Spinal cord (tissue), 10 donors: Measurements from ENCODE around the gene PKDCC. TPM values are rescaled to one million over a fixed set of nuclear protein-coding genes. Genes with fewer than 3 reads are reported as not detected.

Experiments
- DNase-seq, 6 donors: peaks; one replicate each; pipeline versions ENCODE4 v3.0.0 to v3.0.0-alpha.2; 2013 to 2015; ENCODE audit warnings: low spot score in 6 of 6, low read depth in 4 of 6
- H3K27ac ChIP-seq: one replicate; pipeline ENCODE4 v1.5.1; 2013; ENCODE audit warnings: low read depth, low read length, control low read depth
- H3K27me3 ChIP-seq: one replicate; pipeline ENCODE4 v1.6.1; 2013; ENCODE audit warnings: low read length; ENCODE audit not compliant: control insufficient read depth, insufficient read depth
- H3K36me3 ChIP-seq: one replicate; pipeline ENCODE4 v1.6.1; 2013; ENCODE audit warnings: low read length; ENCODE audit not compliant: control insufficient read depth, insufficient read depth
- H3K4me1 ChIP-seq: one replicate; pipeline ENCODE4 v1.6.1; 2013; ENCODE audit warnings: low read length; ENCODE audit not compliant: control insufficient read depth, insufficient read depth
- H3K4me3 ChIP-seq: one replicate; pipeline ENCODE4 v1.5.1; 2013; ENCODE audit warnings: low read depth, low read length, control low read depth
- H3K9me3 ChIP-seq: one replicate; pipeline ENCODE4 v1.6.1; 2013; ENCODE audit warnings: low read length; ENCODE audit not compliant: control insufficient read depth, insufficient read depth
- WGBS: methylation state at CpG from one replicate; pipeline ENCODE4 v1.1.5; 2013; ENCODE audit warnings: missing lambda C conversion rate; ENCODE audit not compliant: insufficient coverage; 5-methylcytosine and 5-hydroxymethylcytosine counted together
- polyA plus RNA-seq, 2 donors: library from polyadenylated mRNA; unstranded; fragments of 120-200 nt; gene quantifications; one replicate each; pipeline ENCODE4 v1.2.1, GENCODE V29; 2013; ENCODE audit not compliant: insufficient read length in 2 of 2
- total RNA-seq, 2 donors: library from RNA; depleted of rRNA in 1 of 2; stranded (reverse); fragments of 120-200 nt in 1 of 2; fragments of >200 nt in 1 of 2; gene quantifications; one replicate each; pipeline versions ENCODE4 v1.2.3 to v1.2.4, GENCODE V29; 2013 to 2014
- donor health status: healthy.

PKDCC gene
- total and polyA plus RNA-seq, 4 donors, result 37.3 to 175 (median 76.7) TPM

DNA sequence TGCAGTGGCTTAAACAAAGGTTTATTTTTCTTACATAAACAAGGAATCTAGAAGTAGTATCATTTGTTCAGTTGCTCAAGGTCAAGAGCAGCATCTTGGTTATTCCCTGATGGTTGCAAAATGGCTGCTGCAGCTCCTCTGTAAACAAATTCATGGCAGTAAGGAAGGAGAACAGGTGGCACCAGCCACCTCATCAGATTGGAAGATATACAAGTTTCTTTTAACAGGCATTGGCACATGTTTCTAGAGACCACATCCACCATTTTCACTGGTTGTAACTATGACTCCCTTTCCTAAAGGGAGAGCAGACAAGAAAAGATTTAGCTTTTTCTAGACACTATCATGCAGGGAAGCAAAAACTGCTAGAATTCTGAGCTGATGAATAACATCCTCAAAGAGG lies 46.3 kb downstream of the PKDCC start:
- H3K4me1 ChIP-seq, result peaks cover 5% of the 10 kb centered on the region
- H3K9me3 ChIP-seq, result no peaks in the 10 kb centered on the region
- no peaks in the 10 kb centered on the region for H3K27me3 ChIP-seq
- no peak overlapping the region for H3K4me3 ChIP-seq
- H3K27ac ChIP-seq, result no peak overlapping the region
- DNase-seq, result no peak
- H3K36me3 ChIP-seq, result no peaks in the 10 kb centered on the region

DNA sequence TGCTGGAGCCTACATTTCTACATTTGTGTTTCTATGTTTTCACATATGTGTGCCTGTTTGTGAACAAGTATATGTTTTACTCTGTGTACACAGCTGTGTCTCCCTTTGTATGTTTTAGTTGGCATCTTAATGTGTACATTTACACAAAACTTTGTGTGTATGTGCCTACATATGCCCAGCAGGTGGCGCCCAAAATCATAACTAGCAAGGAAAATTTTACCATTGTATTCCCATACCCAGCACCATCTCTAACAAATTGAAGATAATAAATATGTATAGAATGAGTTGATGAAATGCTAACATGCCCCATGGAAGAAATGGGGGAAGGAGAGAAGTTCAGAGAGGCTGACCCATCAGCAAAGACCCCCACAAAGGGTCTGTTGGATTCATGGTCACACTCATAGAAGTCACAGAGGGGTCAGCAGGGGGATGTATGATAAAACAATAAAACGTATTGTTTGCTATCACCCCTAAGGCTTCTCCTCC lies 48.1 kb downstream of the PKDCC start:
- H3K4me3 ChIP-seq, result no peak overlapping the region
- peaks cover 2% of the 10 kb centered on the region for H3K27me3 ChIP-seq
- DNase-seq, result peak in 5 of 6 donors; percentile 67 to 95 (median 73)
- no peak overlapping the region for H3K27ac ChIP-seq
- no CpG with 5 or more reads among the region's 2 CpGs for WGBS
- peaks cover 2% of the 10 kb centered on the region for H3K9me3 ChIP-seq
- no peaks in the 10 kb centered on the region for H3K36me3 ChIP-seq
- peaks cover 11% of the 10 kb centered on the region for H3K4me1 ChIP-seq

DNA sequence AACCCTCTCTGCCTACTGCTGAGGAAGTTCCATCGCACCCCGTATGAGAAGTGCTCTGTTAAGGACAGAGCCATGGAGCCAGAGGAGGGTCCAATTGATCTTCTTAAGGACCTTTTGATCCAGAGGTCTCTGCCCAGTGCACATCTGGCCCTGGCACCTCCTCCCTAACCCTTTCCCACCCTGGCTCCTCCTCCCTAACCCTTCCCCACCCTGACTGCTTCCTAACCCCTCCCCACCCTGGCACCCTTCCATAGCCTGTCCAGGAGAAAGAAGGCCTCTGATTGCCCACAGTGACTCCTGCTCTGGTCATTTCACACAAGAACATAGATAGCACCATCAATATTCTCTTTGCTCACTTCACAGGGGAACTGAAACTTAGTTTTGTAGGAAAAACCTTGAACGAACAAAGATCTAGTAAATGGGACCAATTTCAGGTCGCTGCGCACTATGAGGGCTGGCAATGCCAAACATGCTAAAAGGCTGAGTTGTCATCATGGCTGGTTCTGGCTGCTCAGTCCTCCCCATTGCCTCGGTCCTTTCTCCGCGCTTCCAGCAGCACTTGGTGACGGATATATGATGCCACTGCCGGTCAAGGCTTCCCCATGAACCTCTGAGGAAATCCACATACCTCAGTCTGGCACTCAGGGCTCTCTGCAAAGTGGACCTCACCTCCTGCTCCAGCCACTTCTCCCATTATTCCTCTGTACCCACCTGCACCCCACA lies 49.2 kb downstream of the PKDCC start:
- H3K27me3 ChIP-seq, result peaks cover 2% of the 10 kb centered on the region
- H3K4me3 ChIP-seq, result no peak overlapping the region
- DNase-seq, result no peak
- peaks cover 18% of the 10 kb centered on the region for H3K4me1 ChIP-seq
- WGBS, result 79% methylated on average over 10 of the region's 10 CpGs
- H3K36me3 ChIP-seq, result no peaks in the 10 kb centered on the region
- H3K9me3 ChIP-seq, result peaks cover 2% of the 10 kb centered on the region
- no peak overlapping the region for H3K27ac ChIP-seq

DNA sequence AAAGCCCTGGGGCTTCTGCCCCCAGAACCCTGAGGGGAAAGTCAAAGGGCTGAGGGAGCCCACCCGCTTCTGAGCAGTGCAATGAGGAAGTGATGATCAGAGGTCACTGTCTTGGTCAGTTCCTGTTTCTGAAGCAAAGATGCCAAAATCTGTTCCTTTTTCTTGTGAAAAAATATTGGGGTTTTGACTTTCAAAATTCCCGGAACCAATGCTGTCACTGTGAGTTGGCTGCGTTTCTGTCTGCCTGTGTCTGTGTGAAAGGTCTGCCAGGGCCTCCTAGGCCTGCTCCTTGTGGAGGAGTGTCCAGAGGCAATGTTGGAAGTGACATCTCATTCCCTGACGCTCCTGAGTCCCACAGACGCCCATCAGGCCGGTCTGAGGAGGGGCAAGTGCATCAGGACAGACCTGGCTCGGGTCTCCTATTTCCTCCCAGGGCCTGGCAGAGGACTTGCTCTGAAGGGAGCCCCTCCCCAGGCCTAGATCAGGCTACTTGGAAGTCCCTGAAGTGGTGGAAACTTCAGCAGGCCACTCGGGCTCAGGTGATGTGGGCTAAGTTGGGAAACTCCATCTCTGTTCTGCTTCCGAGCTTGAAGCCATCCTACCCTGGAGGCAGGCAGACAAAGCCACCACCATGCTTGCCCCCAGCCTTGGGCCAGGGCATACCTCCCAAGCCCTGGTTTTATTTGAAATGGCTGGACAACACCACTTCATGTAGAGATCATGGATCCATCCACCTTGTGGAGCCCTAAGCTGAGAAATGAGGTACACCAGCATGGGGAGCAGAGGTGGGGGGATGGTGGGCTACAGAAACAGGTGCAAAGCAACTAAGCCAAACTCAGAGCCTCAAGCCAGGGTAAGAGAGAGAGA lies 51.0 kb downstream of the PKDCC start:
- no peak overlapping the region for H3K4me3 ChIP-seq
- H3K36me3 ChIP-seq, result no peaks in the 10 kb centered on the region
- 79% methylated on average over 8 of the region's 9 CpGs for WGBS
- H3K4me1 ChIP-seq, result peaks cover 26% of the 10 kb centered on the region
- H3K27me3 ChIP-seq, result peaks cover 2% of the 10 kb centered on the region
- no peak for DNase-seq
- H3K9me3 ChIP-seq, result peaks cover 2% of the 10 kb centered on the region
- H3K27ac ChIP-seq, result peak overlapping the region; percentile 29

DNA sequence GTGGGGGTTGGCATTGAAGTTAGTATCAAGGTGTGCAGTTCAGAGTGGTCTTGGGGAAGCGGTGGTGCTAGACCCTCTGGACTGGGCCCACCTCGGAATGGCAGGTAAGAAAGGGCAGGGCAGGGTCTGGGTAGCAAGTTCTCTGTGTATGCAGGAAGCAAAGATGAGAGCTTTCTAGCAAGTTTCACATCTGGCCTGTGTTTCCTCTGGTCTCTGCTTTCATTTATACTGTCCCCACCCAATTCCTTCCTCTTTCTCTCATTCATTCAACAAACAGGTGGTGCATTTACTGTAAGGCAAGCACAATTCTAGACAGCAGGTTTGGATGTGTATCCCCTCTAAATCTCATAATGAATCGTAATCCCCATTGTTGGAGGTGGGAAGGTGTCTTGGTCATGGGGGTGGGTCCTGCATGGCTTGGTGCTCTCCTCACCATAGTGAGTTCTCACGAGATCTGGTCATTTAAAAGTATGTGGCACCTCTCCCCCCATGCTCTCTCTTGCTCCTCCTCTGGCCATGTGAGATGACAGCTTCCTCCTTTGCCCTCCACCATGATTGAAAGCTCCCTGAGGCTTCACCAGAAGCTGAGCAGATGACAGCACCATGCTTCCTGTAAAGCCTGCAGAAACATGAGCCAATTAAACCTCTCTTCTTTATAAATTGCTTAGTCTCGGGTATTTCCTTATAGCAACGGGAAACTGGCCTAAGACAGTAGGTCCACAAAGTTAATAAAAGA lies 51.8 kb downstream of the PKDCC start:
- Histone ChIP-seq H3K4me3 (no peak overlapping the region), H3K4me1 (peaks cover 26% of the 10 kb centered on the region), H3K27ac (peak overlapping the region; percentile 29), H3K27me3 (peaks cover 2% of the 10 kb centered on the region), H3K9me3 (peaks cover 2% of the 10 kb centered on the region), H3K36me3 (no peaks in the 10 kb centered on the region)
- DNase-seq, result no peak
- WGBS, result 96% methylated on average over 4 of the region's 6 CpGs

DNA sequence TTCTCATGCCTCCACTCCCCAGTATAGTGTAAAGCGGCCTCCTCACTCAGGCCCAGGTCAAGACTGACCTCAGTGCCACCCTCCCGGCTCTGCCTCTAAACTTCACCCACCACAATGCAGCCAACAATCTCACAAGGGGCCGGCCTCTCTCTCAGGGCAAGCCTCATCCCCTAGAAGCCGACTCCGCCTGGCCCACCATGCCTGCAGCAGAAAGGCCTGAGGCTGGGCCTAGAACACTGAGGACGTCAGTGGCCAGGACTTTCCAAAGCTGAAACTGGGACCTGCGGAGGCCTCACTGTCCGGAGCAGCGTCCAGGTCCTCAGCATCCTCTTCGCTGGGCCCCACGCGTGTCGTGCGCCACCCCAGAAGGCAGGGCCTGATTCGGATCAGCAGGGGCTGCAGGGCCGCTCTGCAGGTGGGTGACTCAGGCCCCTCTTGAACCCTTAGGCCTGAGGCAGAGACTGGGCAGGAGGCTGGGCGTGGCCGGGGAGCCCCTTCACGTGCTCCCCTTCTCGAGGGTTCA lies 52.9 kb downstream of the PKDCC start:
- Histone ChIP-seq H3K4me1 (peaks cover 26% of the 10 kb centered on the region), H3K36me3 (no peaks in the 10 kb centered on the region), H3K27ac (no peak overlapping the region), H3K27me3 (peaks cover 2% of the 10 kb centered on the region), H3K9me3 (peaks cover 2% of the 10 kb centered on the region), H3K4me3 (no peak overlapping the region)
- 80% methylated on average over 20 of the region's 20 CpGs for WGBS
- DNase-seq, result no peak

DNA sequence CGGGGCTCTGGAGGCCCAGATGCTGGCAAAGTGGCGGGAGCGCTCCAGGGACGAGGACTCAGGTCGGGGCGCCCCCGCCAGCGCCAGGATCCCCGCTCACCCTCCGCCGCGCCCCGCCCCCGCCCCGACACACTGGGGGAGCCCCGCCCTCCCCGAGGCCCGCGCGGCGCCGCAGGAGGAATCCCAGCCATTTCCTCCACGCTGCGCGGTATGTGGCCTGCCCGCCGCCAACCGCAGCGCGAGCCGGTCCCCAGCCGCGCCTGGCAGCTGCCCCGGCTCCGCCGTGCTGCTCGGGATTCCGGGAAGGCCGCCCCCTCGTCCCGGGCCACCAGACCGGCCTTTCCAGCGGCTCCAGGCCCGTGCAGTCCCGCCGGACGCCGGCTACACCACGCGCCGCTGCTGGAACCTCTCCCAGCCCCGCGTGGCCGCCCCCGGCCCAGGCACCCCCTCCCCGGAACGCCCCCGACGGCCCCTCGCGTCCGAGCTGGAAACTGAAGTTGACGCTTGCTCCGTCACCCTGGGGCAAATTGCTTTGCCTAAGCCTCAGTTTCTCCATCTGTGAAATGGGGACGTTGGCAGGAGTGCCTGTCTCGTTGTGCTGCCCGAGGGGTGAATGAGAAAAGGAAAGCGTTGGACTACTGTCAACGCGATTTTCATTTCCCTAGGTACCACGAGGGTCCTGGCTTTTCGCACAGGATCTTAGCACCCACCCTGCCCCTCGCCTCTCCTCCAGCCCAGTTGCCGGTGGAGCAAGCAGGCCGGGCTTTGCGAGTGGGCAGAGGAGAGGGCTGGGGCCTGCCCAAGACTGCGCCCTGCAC lies 53.6 kb downstream of the PKDCC start:
- WGBS, result 8% methylated on average over 68 of the region's 77 CpGs
- peak overlapping the region; percentile 88 for H3K27ac ChIP-seq
- H3K36me3 ChIP-seq, result no peaks in the 10 kb centered on the region
- peak in 2 of 6 donors; percentile 45 to 70 for DNase-seq
- peaks cover 30% of the 10 kb centered on the region for H3K4me1 ChIP-seq
- H3K9me3 ChIP-seq, result peaks cover 2% of the 10 kb centered on the region
- peaks cover 2% of the 10 kb centered on the region for H3K27me3 ChIP-seq
- H3K4me3 ChIP-seq, result peak overlapping the region; percentile 32

DNA sequence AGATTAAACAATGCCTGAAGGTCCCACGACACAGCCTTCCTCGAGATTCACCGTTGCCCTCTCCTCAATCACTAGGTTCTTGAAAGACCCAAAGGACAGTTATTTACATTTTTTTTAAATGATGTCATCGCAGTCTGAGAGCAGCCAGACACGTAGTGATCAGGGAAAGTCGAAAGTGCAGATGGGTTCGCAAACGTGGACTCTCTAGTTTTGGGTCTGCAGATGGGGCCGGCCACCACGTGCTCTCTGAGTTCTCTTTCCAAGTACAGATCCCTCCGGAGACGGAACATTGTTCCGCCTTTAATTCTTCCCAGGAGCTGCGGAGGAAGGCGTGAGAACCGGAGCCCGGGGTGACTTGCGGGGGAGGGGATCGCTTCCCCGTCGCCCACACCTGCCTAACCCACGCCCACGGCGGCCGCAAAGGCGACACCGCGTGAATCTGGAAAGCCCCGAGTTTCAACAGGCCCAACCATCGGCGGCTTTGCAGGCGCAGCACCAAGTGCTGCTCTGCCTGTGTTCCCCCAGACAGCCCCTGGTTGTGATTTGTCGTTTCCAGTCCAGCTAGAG lies 54.3 kb downstream of the PKDCC start:
- DNase-seq, result peak in 2 of 6 donors; percentile 49 to 69
- peaks cover 2% of the 10 kb centered on the region for H3K9me3 ChIP-seq
- peaks cover 2% of the 10 kb centered on the region for H3K27me3 ChIP-seq
- H3K36me3 ChIP-seq, result no peaks in the 10 kb centered on the region
- WGBS, result 5% methylated on average over 32 of the region's 33 CpGs
- peak overlapping the region; percentile 88 for H3K27ac ChIP-seq
- peak overlapping the region; percentile 32 for H3K4me3 ChIP-seq
- H3K4me1 ChIP-seq, result peaks cover 31% of the 10 kb centered on the region
